LNCaP clone FGC (cell line): ENCODE data around the gene SAMD4A.

Experiments used
- DNase-seq: peaks from one replicate; pipeline ENCODE4 v3.0.0-alpha.2; 2011; ENCODE audit warnings: low read depth
- H3K4me3 ChIP-seq: 2 replicates; pipeline ENCODE4 v1.5.1; 2011; ENCODE audit warnings: mild to moderate bottlenecking, low read depth, low read length, control low read depth
- TF ChIP-seq, protein P1 (sequence below): IDR thresholded peaks from 2 replicates; pipeline ENCODE4 v1.5.1; 2012; ENCODE audit warnings: mild to moderate bottlenecking; ENCODE audit not compliant: control insufficient read depth, insufficient read depth; ENCODE audit errors: extremely low read depth

SAMD4A gene

DNA sequence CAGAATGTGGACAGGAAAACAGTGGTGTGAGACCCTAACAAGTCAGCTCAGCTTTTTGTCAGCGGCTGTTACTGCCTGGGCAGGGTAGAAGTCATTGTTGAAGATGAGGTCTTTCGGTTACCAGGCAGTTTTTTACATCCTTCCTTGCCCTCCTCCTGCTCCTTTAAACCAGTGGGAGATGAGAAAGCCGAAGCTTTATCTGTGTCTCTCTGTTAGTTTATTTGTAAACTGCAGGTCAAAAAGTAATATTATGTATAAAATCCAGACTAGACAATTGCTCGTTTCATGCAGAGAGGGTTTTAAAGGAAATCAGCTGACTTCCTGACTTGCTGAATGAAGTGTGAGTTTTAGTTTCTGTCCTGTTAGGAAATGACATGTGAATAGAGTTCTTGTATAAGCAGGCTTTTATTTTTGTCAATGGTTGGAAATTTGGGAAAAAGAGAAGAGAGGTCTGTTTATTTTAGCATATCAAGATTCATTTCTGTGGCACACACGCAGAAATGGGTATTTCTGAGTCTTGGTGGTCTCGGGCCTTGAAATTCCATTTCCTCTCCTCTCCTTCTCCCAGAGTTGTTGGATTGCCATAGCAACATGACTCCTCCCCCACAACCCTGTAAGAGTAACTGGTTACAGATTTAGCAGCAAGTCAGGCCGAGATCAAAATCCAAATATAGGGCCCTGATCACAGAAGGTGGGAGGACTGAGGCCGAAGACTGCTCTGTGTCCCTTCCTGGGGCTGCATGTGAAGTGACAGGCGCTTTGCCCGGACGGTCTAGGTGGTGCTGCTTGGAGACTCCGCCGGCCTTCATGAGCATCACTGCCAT is 60.8 kb downstream of the SAMD4A start:
- no peak for DNase-seq
- TF ChIP-seq, protein P1, sequence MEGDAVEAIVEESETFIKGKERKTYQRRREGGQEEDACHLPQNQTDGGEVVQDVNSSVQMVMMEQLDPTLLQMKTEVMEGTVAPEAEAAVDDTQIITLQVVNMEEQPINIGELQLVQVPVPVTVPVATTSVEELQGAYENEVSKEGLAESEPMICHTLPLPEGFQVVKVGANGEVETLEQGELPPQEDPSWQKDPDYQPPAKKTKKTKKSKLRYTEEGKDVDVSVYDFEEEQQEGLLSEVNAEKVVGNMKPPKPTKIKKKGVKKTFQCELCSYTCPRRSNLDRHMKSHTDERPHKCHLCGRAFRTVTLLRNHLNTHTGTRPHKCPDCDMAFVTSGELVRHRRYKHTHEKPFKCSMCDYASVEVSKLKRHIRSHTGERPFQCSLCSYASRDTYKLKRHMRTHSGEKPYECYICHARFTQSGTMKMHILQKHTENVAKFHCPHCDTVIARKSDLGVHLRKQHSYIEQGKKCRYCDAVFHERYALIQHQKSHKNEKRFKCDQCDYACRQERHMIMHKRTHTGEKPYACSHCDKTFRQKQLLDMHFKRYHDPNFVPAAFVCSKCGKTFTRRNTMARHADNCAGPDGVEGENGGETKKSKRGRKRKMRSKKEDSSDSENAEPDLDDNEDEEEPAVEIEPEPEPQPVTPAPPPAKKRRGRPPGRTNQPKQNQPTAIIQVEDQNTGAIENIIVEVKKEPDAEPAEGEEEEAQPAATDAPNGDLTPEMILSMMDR, result no peak
- no peak overlapping the region for H3K4me3 ChIP-seq

DNA sequence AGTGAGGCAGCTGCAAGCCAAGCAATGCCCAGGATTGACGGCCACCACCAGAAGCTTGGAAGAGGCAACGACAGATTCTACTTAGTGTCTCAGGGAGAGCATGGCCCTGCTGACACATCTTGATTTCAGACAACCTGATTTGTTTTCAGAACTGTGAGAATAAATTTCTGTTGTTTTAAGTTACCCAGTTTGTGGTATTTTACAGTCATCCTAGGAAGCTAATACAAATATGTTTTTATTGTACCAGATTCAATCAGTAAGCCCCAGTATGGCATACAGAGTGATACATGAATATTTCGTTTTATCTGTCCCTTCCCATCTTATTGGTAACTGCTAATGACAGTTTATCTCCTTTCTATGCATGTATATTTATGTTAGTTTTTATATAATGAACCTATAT is 62.3 kb downstream of the SAMD4A start:
- TF ChIP-seq, protein P1, result no peak
- H3K4me3 ChIP-seq, result no peak overlapping the region
- no peak for DNase-seq

DNA sequence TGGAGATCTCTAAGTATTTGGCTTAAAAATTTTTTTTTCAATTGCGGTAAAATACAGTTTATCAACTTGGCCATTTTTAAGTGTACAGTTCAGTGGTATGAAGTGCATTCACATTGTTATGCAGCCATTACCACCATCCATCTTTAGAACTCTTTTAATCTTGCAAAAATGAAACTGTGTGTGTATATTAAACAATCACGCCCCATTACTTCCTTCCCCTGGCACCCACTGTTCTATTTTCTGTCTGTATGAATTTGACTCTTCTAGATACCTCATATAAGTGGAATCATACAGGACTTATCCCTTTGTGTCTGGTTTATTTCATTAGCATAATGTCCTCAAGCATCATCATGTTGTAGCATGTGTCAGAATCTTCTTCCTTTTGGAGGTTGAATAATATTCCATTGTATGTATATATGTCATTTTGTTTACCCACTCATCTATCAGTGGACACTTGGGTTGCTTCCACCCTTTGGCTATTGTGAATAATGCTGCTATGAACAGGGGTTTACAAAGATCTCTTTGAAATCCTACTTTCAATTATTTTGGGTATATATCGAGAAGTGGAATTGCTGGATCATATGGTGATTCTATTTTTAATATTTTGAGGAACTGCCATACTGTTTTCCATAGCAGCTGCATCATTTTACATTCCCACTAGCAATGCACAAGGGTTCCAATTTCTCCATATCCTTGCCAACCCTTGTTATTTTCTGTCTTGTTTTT is 62.9 kb downstream of the SAMD4A start:
- H3K4me3 ChIP-seq, result no peak overlapping the region
- TF ChIP-seq, protein P1, result no peak
- no peak for DNase-seq

DNA sequence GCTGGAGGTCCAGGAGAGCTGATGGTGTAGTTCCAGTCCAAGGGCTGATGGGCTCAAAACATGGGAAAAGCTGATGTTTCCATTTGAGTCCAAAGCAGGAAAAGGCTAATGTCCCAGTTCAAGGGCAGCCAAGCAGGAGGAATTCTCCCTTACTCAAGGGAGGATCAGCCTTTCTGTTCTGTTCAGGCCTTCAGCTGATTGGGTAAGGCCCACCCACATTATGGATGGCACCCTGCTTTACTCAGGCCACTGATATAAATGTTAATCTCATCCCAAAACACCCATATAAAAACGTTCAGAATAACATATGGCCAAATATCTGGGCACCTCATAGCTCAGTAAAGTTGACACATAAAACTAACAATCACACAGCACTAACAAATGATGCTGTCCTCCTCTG is 64.1 kb downstream of the SAMD4A start:
- DNase-seq, result no peak
- TF ChIP-seq, protein P1, result no peak

DNA sequence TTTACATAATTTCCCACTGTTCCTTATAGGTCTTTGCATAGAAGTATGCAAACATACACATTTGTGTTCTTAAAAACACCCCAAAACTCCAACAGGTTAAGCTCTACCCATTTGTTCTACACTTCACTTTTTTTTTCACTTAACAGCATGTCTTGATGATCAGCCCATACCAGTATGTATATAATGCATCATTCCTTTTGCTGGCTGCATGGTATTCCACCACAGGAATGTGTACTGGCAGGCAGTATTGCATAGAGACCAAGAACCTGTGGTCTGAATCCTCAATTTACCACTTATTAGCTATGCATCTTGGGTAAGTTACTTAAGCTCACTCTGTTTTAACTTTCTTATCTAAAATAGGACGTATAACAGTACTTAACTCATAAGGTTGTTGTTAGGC is 65.5 kb downstream of the SAMD4A start:
- DNase-seq, result no peak
- TF ChIP-seq, protein P1, result no peak
- H3K4me3 ChIP-seq, result no peak overlapping the region

More for the DNA sequence above, 64.1 kb downstream of the SAMD4A start:
- no peak overlapping the region for H3K4me3 ChIP-seq

DNA sequence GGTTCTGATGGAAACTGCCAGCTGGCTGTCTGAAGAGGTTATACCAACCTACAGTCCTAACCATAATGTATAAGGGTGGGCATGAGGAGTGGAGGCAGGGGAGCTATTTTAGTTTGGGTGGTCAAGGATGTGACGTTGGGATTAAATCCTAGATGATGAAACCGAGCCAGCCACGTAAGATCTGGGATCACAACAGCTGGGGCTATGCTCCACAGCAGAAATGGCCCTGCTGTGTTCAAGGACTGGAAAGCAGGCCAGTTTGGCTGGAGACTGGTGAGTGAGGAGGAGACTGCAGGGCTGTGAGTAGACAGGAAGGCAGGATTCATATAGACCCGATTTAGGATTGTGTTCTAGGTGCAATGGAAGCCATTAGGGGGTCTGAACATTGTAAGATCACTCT is 66.1 kb downstream of the SAMD4A start:
- TF ChIP-seq, protein P1, result no peak
- no peak for DNase-seq
- H3K4me3 ChIP-seq, result no peak overlapping the region
